ENCODE results near the gene FAM124A. TPM values are rescaled to one million over a fixed set of nuclear protein-coding genes. Genes with fewer than 3 reads are reported as not detected.

The FAM124A gene, protein sequence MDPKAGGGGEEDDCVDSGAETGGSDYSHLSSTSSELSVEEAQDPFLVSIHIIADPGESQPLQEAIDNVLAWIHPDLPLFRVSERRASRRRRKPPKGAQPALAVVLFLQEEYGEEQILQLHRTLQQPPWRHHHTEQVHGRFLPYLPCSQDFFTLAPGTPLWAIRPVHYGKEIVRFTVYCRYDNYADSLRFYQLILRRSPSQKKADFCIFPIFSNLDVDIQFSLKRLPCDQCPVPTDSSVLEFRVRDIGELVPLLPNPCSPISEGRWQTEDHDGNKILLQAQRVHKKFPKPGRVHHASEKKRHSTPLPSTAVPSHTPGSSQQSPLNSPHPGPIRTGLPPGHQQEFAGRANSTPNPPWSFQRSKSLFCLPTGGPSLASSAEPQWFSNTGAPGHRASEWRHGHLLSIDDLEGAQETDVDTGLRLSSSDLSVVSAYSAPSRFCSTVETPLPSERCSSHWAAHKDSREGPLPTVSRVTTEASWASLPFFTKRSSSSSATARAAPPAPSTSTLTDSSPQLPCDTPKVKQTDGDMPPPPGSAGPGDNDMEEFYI
- 1 to 10 TPM in 3 of 4 donors, under 1 TPM in 1; 0.91 to 4.1 (median 2.8) TPM for total RNA-seq

- H3K4me3 ChIP-seq: peak within 1 kb of the TSS; percentile 91
- no peak within 1 kb of the TSS for H3K27ac ChIP-seq
- peaks cover 19% of the 10 kb centered on the region for H3K4me1 ChIP-seq
- no peak for DNase-seq (ENCODE audit: low spot score in 2 of 2)
- no peaks in the 10 kb centered on the region for H3K9me3 ChIP-seq
- H3K27me3 ChIP-seq: peaks cover 23% of the 10 kb centered on the region
- WGBS: 0% methylated on average over 12 of the region's 106 CpGs
- no peaks in the 10 kb centered on the region for H3K36me3 ChIP-seq
- no peak for TF ChIP-seq POLR2A (IDR thresholded peaks at IDR 0.05)
- no peak for TF ChIP-seq CTCF (IDR thresholded peaks at IDR 0.05)
- TF ChIP-seq EP300 (IDR thresholded peaks at IDR 0.05): no peak
- no peak for TF ChIP-seq POLR2AphosphoS5 (IDR thresholded peaks at IDR 0.05)
Measured at GRCh38 chr13:51222037-51222685, at the start of gene FAM124A. Gene FAM124A (plus strand): TSS chr13:51222398. CDS start chr13:51222502, 104 bp downstream.

DNA sequence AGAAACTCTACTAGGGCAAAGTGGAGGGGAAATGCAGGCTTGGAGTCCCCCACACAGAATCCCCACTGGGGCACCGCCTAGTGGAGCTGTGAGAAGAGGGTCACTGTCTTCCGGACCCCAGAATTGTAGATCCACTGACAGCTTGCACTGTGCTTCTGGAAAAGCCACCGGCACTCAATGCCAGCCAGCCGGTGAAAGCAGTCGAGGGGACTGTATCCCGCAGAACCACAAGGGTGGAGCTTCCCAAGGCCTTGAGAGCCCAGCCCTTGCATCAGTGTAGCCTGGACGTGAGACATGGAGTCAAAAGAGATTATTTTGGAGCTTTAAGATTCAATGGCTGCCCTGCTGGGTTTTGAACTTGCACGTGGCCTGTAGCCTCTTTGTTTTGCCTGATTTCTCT, 47.2 kb upstream of the FAM124A start:
- 94% methylated on average over 8 of the region's 8 CpGs for WGBS
- H3K27me3 ChIP-seq: peaks cover 14% of the 10 kb centered on the region
- H3K36me3 ChIP-seq: no peaks in the 10 kb centered on the region
- no peaks in the 10 kb centered on the region for H3K4me1 ChIP-seq
- H3K4me3 ChIP-seq: no peak overlapping the region
- TF ChIP-seq POLR2AphosphoS5 (IDR thresholded peaks at IDR 0.05) (no peak), POLR2A (IDR thresholded peaks at IDR 0.05) (no peak), CTCF (IDR thresholded peaks at IDR 0.05) (no peak), EP300 (IDR thresholded peaks at IDR 0.05) (no peak)
- DNase-seq (ENCODE audit: low spot score in 2 of 2): no peak
- H3K9me3 ChIP-seq: no peaks in the 10 kb centered on the region
- H3K27ac ChIP-seq: no peak overlapping the region

GRCh38 chr13:51175639-51176038, 46.6 kb upstream of the FAM124A start:
- Histone ChIP-seq H3K27me3 (peaks cover 13% of the 10 kb centered on the region), H3K4me3 (no peak overlapping the region), H3K4me1 (no peaks in the 10 kb centered on the region), H3K9me3 (no peaks in the 10 kb centered on the region), H3K27ac (no peak overlapping the region), H3K36me3 (no peaks in the 10 kb centered on the region)
- DNase-seq (ENCODE audit: low spot score in 2 of 2): no peak
- TF ChIP-seq CTCF (IDR thresholded peaks at IDR 0.05) (no peak), EP300 (IDR thresholded peaks at IDR 0.05) (no peak), POLR2A (IDR thresholded peaks at IDR 0.05) (no peak), POLR2AphosphoS5 (IDR thresholded peaks at IDR 0.05) (no peak)
- 77% methylated on average over 1 of the region's 1 CpG for WGBS

DNA sequence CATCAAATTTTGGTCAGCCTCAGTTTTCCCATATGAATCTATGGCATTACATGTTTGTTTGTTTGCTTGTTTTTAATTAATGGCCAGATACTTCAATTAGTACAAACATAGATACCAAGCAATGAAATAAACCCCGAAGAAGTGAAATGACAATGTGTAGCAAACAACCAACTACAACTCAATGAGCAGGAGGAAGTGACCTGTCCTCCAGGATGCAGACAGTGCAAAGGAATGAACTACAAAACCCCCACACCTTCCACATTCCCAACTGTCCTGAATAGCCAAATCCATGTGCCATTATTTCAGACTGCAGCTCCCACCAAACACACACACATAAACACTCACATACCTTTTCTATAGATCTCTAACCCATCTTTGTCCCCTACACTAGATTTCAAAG, 45.0 kb upstream of the FAM124A start:
- 97% methylated on average over 1 of the region's 1 CpG for WGBS
- Histone ChIP-seq H3K9me3 (no peaks in the 10 kb centered on the region), H3K4me3 (no peak overlapping the region), H3K27me3 (peaks cover 20% of the 10 kb centered on the region), H3K36me3 (no peaks in the 10 kb centered on the region), H3K4me1 (no peaks in the 10 kb centered on the region), H3K27ac (no peak overlapping the region)
- no peak for TF ChIP-seq POLR2A (IDR thresholded peaks at IDR 0.05)
- TF ChIP-seq EP300 (IDR thresholded peaks at IDR 0.05): no peak
- no peak for TF ChIP-seq CTCF (IDR thresholded peaks at IDR 0.05)
- TF ChIP-seq POLR2AphosphoS5 (IDR thresholded peaks at IDR 0.05): no peak
- DNase-seq (ENCODE audit: low spot score in 2 of 2): no peak
